Erythroblast (primary cell): ENCODE results near the gene SH3RF2.

Experiments
- GATA1 ChIP-seq: IDR thresholded peaks from 2 replicates; pipeline ENCODE4 v1.6.1; 2011; ENCODE audit warnings: low read depth, mild to moderate bottlenecking, control low read depth, low read length, moderate library complexity
- POLR2A ChIP-seq: IDR thresholded peaks from 2 replicates; pipeline ENCODE4 v1.6.1; 2011; ENCODE audit warnings: mild to moderate bottlenecking, low read length

- TF ChIP-seq POLR2A (no peak), GATA1 (no peak)
Observed at GRCh38 chr5:146079695-146080373, 143.5 kb downstream of the SH3RF2 start.
